GM12878 (cell line): ENCODE results near the gene PODXL2. TPM values are rescaled to one million over a fixed set of nuclear protein-coding genes. Genes with fewer than 3 reads are reported as not detected.

ENCODE experiments used
- ATAC-seq: fragments of 200-7000 bp; cut with Tn5 transposase; 3 replicates; pipeline ENCODE4 v1.9.1; 2020; ENCODE audit warnings: mild to moderate bottlenecking, moderate library complexity
- BruUV-seq: library from RNA; stranded (reverse); fragments of 400-500 nt; replicated peaks from 2 replicates; lab custom pipeline; 2021; lab: Mats Ljungman, UMichigan
- CTCF ChIA-PET: fragments of 300-600 bp; sonication (Branson Sonifier 250); formaldehyde crosslinking; extraction: SDS; loops from one replicate; lab custom pipeline; 2021; ENCODE audit warnings: inconsistent platforms; lab: Yijun Ruan, JAX
- POLR2A ChIA-PET: fragments of 350-600 bp; formaldehyde crosslinking; extraction: SDS; loops from one replicate; lab custom pipeline; 2021; ENCODE audit warnings: inconsistent platforms; lab: Charles Lee
- RAD21 ChIA-PET: fragments of 300-600 bp; sonication (Branson Sonifier 250); formaldehyde crosslinking; loops from one replicate; lab custom pipeline; 2023; ENCODE audit warnings: antibody characterized with exemption; ENCODE audit not compliant: unreplicated experiment; lab: Charles Lee
- SMC1A ChIA-PET: fragments of 300-600 bp; sonication (Branson Sonifier 250); formaldehyde crosslinking; loops from one replicate; lab custom pipeline; 2023; ENCODE audit not compliant: unreplicated experiment, uncharacterized antibody; lab: Charles Lee
- DNase-seq: peaks from one replicate; pipeline ENCODE4 v3.0.0-alpha.2; 2011; ENCODE audit warnings: low read depth, low spot score
- FAIRE-seq: peaks from 3 replicates; lab custom pipeline; 2011; peaks lifted over from hg19 to GRCh38; lab: Jason Lieb, UNC
- H2AFZ ChIP-seq: 2 replicates; pipeline ENCODE4 v1.6.0; 2011; ENCODE audit warnings: low read depth, low read length, control low read depth; ENCODE audit not compliant: control insufficient read depth
- H3K27ac ChIP-seq: 2 replicates; pipeline ENCODE4 v1.5.1; 2011; ENCODE audit warnings: control low read depth; ENCODE audit not compliant: control insufficient read depth, insufficient read depth
- H3K27me3 ChIP-seq, 2 experiments: replicated peaks in 1 of 2; 2 replicates each; pipeline versions ENCODE4 v1.6.0 to v1.6.1; 2011; ENCODE audit warnings: low read length in 1 of 2; ENCODE audit not compliant: control insufficient read depth in 2 of 2, insufficient read depth in 2 of 2
- H3K36me3 ChIP-seq, 2 experiments: 2 replicates each; pipeline ENCODE4 v1.5.1; 2011; ENCODE audit warnings: low read length in 1 of 2; ENCODE audit not compliant: control insufficient read depth in 2 of 2, insufficient read depth in 2 of 2
- H3K4me1 ChIP-seq: 2 replicates; pipeline ENCODE4 v1.6.1; 2011; ENCODE audit warnings: mild to moderate bottlenecking, low read length, moderate library complexity, mixed read lengths; ENCODE audit not compliant: control insufficient read depth, insufficient read depth
- H3K4me2 ChIP-seq: 2 replicates; pipeline ENCODE4 v1.6.0; 2011; ENCODE audit warnings: control low read depth; ENCODE audit not compliant: control insufficient read depth, insufficient read depth
- H3K4me3 ChIP-seq: fragments of 200-600 bp; sonication (generic); 2 replicates; pipeline ENCODE4 v1.5.1; 2016
- H3K79me2 ChIP-seq: 2 replicates; pipeline ENCODE4 v1.6.0; 2011; ENCODE audit warnings: low read length; ENCODE audit not compliant: control insufficient read depth, insufficient read depth
- H3K9ac ChIP-seq: 2 replicates; pipeline ENCODE4 v1.8.0; 2011; ENCODE audit warnings: low read length, control low read depth, mixed read lengths; ENCODE audit not compliant: control insufficient read depth, insufficient read depth
- H3K9me3 ChIP-seq: replicated peaks from 3 replicates; pipeline ENCODE4 v1.5.1; 2011; ENCODE audit warnings: mild to moderate bottlenecking, low read length; ENCODE audit not compliant: control insufficient read depth, insufficient read depth
- H4K20me1 ChIP-seq: 2 replicates; pipeline ENCODE4 v1.6.0; 2011; ENCODE audit not compliant: control insufficient read depth, insufficient read depth
- ASH2L ChIP-seq: fragments of 300-600, 200-600 bp; sonication (generic); IDR thresholded peaks from 2 replicates; pipeline ENCODE4 v1.6.1; 2017; ENCODE audit warnings: low read depth, mild to moderate bottlenecking, borderline replicate concordance
- BCL11A ChIP-seq: IDR thresholded peaks from 2 replicates; pipeline ENCODE4 v1.6.1; 2011; ENCODE audit warnings: low read depth, low read length
- CEBPZ ChIP-seq: fragments of 150-350 bp; IDR thresholded peaks from 2 replicates; pipeline ENCODE4 v1.6.1; 2016; ENCODE audit warnings: low read depth, low read length
- HSF1 ChIP-seq: fragments of 150-350 bp; IDR thresholded peaks from 2 replicates; pipeline ENCODE4 v1.6.1; 2014; ENCODE audit warnings: mild to moderate bottlenecking, low read depth, low read length
- MLLT1 ChIP-seq: fragments of 450-650 bp; IDR thresholded peaks from 2 replicates; pipeline ENCODE4 v1.6.1; 2016; ENCODE audit warnings: mild to moderate bottlenecking
- NR2C2 ChIP-seq: IDR thresholded peaks from 2 replicates; pipeline ENCODE4 v1.6.1; 2011; ENCODE audit warnings: borderline replicate concordance, low read depth; ENCODE audit not compliant: control insufficient read depth, insufficient read length
- SMAD5 ChIP-seq: IDR thresholded peaks from 2 replicates; pipeline ENCODE4 v1.6.1; 2016; ENCODE audit warnings: antibody characterized with exemption, low read depth
- SMC3 ChIP-seq: IDR thresholded peaks from 2 replicates; pipeline ENCODE4 v1.6.1; 2011; ENCODE audit warnings: low read length, improper control_type of control experiment, borderline replicate concordance
- SPI1 ChIP-seq: IDR thresholded peaks from 2 replicates; pipeline ENCODE4 v1.6.1; 2011; ENCODE audit warnings: low read depth, mild to moderate bottlenecking, low read length, moderate library complexity, borderline replicate concordance; ENCODE audit not compliant: insufficient read depth
- WGBS: methylation state at CpG from one replicate; pipeline ENCODE4 v1.1.6; 2016; ENCODE audit warnings: low lambda C conversion rate; ENCODE audit not compliant: insufficient replicate concordance, insufficient coverage; ENCODE audit errors: missing lambda C conversion rate; 5-methylcytosine and 5-hydroxymethylcytosine counted together
- in situ Hi-C: fragments of 300-500 bp; cut with MboI; formaldehyde crosslinking; loops from 9 replicates; pipeline ENCODE4 v1.14.3; 2018; ENCODE audit warnings: mixed read lengths
- intact Hi-C: fragments of 100-400 bp; cut with micrococcal nuclease; formaldehyde crosslinking; loops from one replicate; pipeline ENCODE4 v1.14.2; 2022; ENCODE audit not compliant: unreplicated experiment
- polyA plus RNA-seq, 11 experiments: library from polyadenylated mRNA; depleted of rRNA in 4 of 11; unstranded in 6 of 11; stranded (reverse) in 5 of 11; fragments of >200 nt; fragmentation: Nextera tagmentation in 4 of 11; fragmentation: Illumina TruSeq in 1 of 11; extraction: Ambion mirVana in 4 of 11; extraction: Trizol in 1 of 11; gene quantifications; 1 replicate in 1 of 11; 2 replicates in 10 of 11; pipeline versions ENCODE4 v1.2.1 to v1.2.3, GENCODE V29; 2011 to 2016; ENCODE audit warnings: inconsistent platforms in 2 of 11, missing spikeins in 2 of 11, low read depth in 1 of 11
- total RNA-seq, 4 experiments: library from RNA; depleted of rRNA in 3 of 4; stranded (reverse); fragments of >200 nt in 3 of 4; fragmentation: Illumina TruSeq in 1 of 4; extraction: Trizol in 1 of 4; gene quantifications; 2 replicates each; pipeline versions ENCODE4 v1.2.1 to v1.2.3, GENCODE V29; 2013 to 2021
- TF ChIP-seq, protein P1 (sequence below): fragments of 450-650 bp; formaldehyde crosslinking; IDR thresholded peaks from 2 replicates; pipeline ENCODE4 v1.4.0; 2020; ENCODE audit warnings: mild to moderate bottlenecking, moderate library complexity

PODXL2 gene
- total and polyA plus RNA-seq, 10 of the 15 experiments (the other 5 are each of a cell fraction or from before 2014, with no cell fraction given), result 0.03 to 24.4 (median 13.6) TPM; not detected in 2

DNA sequence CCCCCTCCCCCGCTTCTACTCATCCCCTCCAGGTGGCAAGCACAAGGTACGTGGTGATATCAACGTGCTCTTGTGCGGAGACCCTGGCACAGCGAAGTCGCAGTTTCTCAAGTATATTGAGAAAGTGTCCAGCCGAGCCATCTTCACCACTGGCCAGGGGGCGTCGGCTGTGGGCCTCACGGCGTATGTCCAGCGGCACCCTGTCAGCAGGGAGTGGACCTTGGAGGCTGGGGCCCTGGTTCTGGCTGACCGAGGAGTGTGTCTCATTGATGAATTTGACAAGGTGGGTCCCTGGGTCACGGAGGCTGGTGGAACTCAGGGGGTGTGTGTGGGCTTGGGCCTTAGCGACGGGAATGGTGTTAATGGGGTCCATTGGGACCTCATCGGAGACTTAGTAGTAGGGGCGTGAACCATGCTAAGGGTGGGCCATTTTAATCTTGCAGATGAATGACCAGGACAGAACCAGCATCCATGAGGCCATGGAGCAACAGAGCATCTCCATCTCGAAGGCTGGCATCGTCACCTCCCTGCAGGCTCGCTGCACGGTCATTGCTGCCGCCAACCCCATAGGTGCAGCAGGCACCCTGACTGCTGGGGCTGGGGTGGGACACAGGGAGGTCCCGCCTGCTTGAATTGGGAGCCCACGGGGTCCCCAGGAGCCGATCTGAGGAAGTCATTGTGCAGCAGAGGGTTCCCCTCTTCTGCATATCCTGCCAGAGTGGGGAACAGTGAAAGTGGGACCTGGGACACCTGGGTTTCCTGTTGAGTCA lies 12.0 kb upstream of the PODXL2 start (continued):
- no peak for TF ChIP-seq HSF1
- TF ChIP-seq, protein P1, sequence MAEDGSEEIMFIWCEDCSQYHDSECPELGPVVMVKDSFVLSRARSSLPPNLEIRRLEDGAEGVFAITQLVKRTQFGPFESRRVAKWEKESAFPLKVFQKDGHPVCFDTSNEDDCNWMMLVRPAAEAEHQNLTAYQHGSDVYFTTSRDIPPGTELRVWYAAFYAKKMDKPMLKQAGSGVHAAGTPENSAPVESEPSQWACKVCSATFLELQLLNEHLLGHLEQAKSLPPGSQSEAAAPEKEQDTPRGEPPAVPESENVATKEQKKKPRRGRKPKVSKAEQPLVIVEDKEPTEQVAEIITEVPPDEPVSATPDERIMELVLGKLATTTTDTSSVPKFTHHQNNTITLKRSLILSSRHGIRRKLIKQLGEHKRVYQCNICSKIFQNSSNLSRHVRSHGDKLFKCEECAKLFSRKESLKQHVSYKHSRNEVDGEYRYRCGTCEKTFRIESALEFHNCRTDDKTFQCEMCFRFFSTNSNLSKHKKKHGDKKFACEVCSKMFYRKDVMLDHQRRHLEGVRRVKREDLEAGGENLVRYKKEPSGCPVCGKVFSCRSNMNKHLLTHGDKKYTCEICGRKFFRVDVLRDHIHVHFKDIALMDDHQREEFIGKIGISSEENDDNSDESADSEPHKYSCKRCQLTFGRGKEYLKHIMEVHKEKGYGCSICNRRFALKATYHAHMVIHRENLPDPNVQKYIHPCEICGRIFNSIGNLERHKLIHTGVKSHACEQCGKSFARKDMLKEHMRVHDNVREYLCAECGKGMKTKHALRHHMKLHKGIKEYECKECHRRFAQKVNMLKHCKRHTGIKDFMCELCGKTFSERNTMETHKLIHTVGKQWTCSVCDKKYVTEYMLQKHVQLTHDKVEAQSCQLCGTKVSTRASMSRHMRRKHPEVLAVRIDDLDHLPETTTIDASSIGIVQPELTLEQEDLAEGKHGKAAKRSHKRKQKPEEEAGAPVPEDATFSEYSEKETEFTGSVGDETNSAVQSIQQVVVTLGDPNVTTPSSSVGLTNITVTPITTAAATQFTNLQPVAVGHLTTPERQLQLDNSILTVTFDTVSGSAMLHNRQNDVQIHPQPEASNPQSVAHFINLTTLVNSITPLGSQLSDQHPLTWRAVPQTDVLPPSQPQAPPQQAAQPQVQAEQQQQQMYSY (CRISPR knock-in tag), result no peak
- TF ChIP-seq, all 136 proteins: peak for 0

GRCh38 chr3:127618891-127619290 lies 10.1 kb upstream of the PODXL2 start:
- BruUV-seq, result no TSS peak
- no peak for FAIRE-seq
- Histone ChIP-seq H3K27me3 (no peaks in the 10 kb centered on the region), H3K79me2 (no peaks in the 10 kb centered on the region), H3K4me3 (no peak overlapping the region), H3K4me2 (no peak overlapping the region), H3K9me3 (no peaks in the 10 kb centered on the region), H3K27ac (no peak overlapping the region), H2AFZ (no peak overlapping the region), H3K4me1 (no peaks in the 10 kb centered on the region), H4K20me1 (no peaks in the 10 kb centered on the region), H3K9ac (no peak overlapping the region), H3K36me3 (peaks cover 45 to 49% of the 10 kb centered on the region in 2 experiments)
- 95% methylated on average over 11 of the region's 11 CpGs for WGBS
- intact Hi-C loops (no loop called here), in situ Hi-C loops (no loop called here)
- no peak for DNase-seq
- CTCF ChIA-PET, result no interaction called here
- ATAC-seq, result no peak
- RAD21 ChIA-PET, result no interaction called here
- POLR2A ChIA-PET, result no interaction called here
- SMC1A ChIA-PET, result no interaction called here
- TF ChIP-seq ASH2L, result no peak
- TF ChIP-seq NR2C2, result no peak
- no peak for TF ChIP-seq CEBPZ
- no peak for TF ChIP-seq SMAD5
- no peak for TF ChIP-seq BCL11A
- no peak for TF ChIP-seq MLLT1
- TF ChIP-seq SPI1, result no peak
- no peak for TF ChIP-seq SMC3
